ENCODE measurements around the gene FBXL20. TPM values are rescaled to one million over a fixed set of nuclear protein-coding genes. Genes with fewer than 3 reads are reported as not detected.

The FBXL20 gene
- total RNA-seq, 1 donor from 2014 or later, result 18.3 TPM

- Histone ChIP-seq H2AFZ (ENCODE audit: low read depth, low read length) (peak overlapping the region; percentile 33), H3K79me2 (ENCODE audit: insufficient read depth, low read length) (no peaks in the 10 kb centered on the region), H3K4me2 (ENCODE audit: low read length) (peak overlapping the region; percentile 65), H3K9me3 (ENCODE audit: insufficient read depth, low read depth, low read length) (no peaks in the 10 kb centered on the region), H3K36me3 (ENCODE audit: insufficient read depth, low read length) (no peaks in the 10 kb centered on the region), H3K9ac (ENCODE audit: low read length) (no peak overlapping the region), H3K4me3 (ENCODE audit: insufficient read depth, low read depth, low read length) (no peak overlapping the region), H3K4me1 (ENCODE audit: insufficient read depth, low read length) (peaks cover 15% of the 10 kb centered on the region), H3K27ac (ENCODE audit: low read depth, low read length) (no peak overlapping the region), H4K20me1 (ENCODE audit: insufficient read depth, low read length) (no peaks in the 10 kb centered on the region), H3K27me3 (ENCODE audit: insufficient read depth, low read length) (peaks cover 3% of the 10 kb centered on the region)
- DNase-seq (ENCODE audit: low read depth) (no peak), FAIRE-seq (no peak)
- no peak overlapping the region for H3K27ac Mint-ChIP-seq (ENCODE audit: unreplicated experiment)
- H3K9me3 Mint-ChIP-seq (ENCODE audit: unreplicated experiment), result no peaks in the 10 kb centered on the region
- no peak for TF ChIP-seq EZH2 (IDR thresholded peaks at IDR 0.05; ENCODE audit: insufficient read depth, low read length)
- TF ChIP-seq, protein P1, sequence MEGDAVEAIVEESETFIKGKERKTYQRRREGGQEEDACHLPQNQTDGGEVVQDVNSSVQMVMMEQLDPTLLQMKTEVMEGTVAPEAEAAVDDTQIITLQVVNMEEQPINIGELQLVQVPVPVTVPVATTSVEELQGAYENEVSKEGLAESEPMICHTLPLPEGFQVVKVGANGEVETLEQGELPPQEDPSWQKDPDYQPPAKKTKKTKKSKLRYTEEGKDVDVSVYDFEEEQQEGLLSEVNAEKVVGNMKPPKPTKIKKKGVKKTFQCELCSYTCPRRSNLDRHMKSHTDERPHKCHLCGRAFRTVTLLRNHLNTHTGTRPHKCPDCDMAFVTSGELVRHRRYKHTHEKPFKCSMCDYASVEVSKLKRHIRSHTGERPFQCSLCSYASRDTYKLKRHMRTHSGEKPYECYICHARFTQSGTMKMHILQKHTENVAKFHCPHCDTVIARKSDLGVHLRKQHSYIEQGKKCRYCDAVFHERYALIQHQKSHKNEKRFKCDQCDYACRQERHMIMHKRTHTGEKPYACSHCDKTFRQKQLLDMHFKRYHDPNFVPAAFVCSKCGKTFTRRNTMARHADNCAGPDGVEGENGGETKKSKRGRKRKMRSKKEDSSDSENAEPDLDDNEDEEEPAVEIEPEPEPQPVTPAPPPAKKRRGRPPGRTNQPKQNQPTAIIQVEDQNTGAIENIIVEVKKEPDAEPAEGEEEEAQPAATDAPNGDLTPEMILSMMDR (IDR thresholded peaks at IDR 0.05; ENCODE audit: insufficient read depth, low read depth, low read length), result no peak
- peaks cover 17% of the 10 kb centered on the region for H3K27me3 Mint-ChIP-seq (ENCODE audit: low read depth, unreplicated experiment)
- H3K4me3 Mint-ChIP-seq (ENCODE audit: unreplicated experiment), result no peak overlapping the region
- peaks cover 11% of the 10 kb centered on the region for H3K4me1 Mint-ChIP-seq (ENCODE audit: low read depth, unreplicated experiment)
- H3K36me3 Mint-ChIP-seq (ENCODE audit: low read depth, unreplicated experiment), result no peaks in the 10 kb centered on the region
Measured at GRCh38 chr17:39231091-39231561, 170.3 kb downstream of the FBXL20 start.

- Mint-ChIP-seq H3K9me3 (ENCODE audit: unreplicated experiment) (no peaks in the 10 kb centered on the region), H3K36me3 (ENCODE audit: low read depth, unreplicated experiment) (no peaks in the 10 kb centered on the region), H3K27ac (ENCODE audit: unreplicated experiment) (no peak overlapping the region), H3K4me1 (ENCODE audit: low read depth, unreplicated experiment) (peaks cover 14% of the 10 kb centered on the region), H3K4me3 (ENCODE audit: unreplicated experiment) (no peak overlapping the region), H3K27me3 (ENCODE audit: low read depth, unreplicated experiment) (peaks cover 17% of the 10 kb centered on the region)
- TF ChIP-seq EZH2 (IDR thresholded peaks at IDR 0.05; ENCODE audit: insufficient read depth, low read length), result no peak
- TF ChIP-seq, protein P1 (IDR thresholded peaks at IDR 0.05; ENCODE audit: insufficient read depth, low read depth, low read length), result no peak
- Histone ChIP-seq H3K4me2 (ENCODE audit: low read length) (no peak overlapping the region), H2AFZ (ENCODE audit: low read depth, low read length) (no peak overlapping the region), H3K4me1 (ENCODE audit: insufficient read depth, low read length) (peaks cover 16% of the 10 kb centered on the region), H3K9me3 (ENCODE audit: insufficient read depth, low read depth, low read length) (no peaks in the 10 kb centered on the region), H3K79me2 (ENCODE audit: insufficient read depth, low read length) (no peaks in the 10 kb centered on the region), H3K27me3 (ENCODE audit: insufficient read depth, low read length) (peaks cover 8% of the 10 kb centered on the region), H4K20me1 (ENCODE audit: insufficient read depth, low read length) (no peaks in the 10 kb centered on the region), H3K36me3 (ENCODE audit: insufficient read depth, low read length) (no peaks in the 10 kb centered on the region), H3K27ac (ENCODE audit: low read depth, low read length) (no peak overlapping the region), H3K4me3 (ENCODE audit: insufficient read depth, low read depth, low read length) (no peak overlapping the region), H3K9ac (ENCODE audit: low read length) (no peak overlapping the region)
- DNase-seq (ENCODE audit: low read depth) (no peak), FAIRE-seq (no peak)
Measured at GRCh38 chr17:39230361-39230760, 171.1 kb downstream of the FBXL20 start.

- no peaks in the 10 kb centered on the region for H3K9me3 ChIP-seq (ENCODE audit: insufficient read depth, low read depth, low read length)
- peak; percentile 49 for DNase-seq (ENCODE audit: low read depth)
- peaks cover 18% of the 10 kb centered on the region for H3K4me1 ChIP-seq (ENCODE audit: insufficient read depth, low read length)
- no peak overlapping the region for H3K27ac ChIP-seq (ENCODE audit: low read depth, low read length)
- no peaks in the 10 kb centered on the region for H3K79me2 ChIP-seq (ENCODE audit: insufficient read depth, low read length)
- no peaks in the 10 kb centered on the region for H3K36me3 ChIP-seq (ENCODE audit: insufficient read depth, low read length)
- peak overlapping the region; percentile 34 for H3K4me2 ChIP-seq (ENCODE audit: low read length)
- peak overlapping the region; percentile 71 for H2AFZ ChIP-seq (ENCODE audit: low read depth, low read length)
- no peak overlapping the region for H3K4me3 ChIP-seq (ENCODE audit: insufficient read depth, low read depth, low read length)
- Mint-ChIP-seq H3K36me3 (ENCODE audit: low read depth, unreplicated experiment) (no peaks in the 10 kb centered on the region), H3K27ac (ENCODE audit: unreplicated experiment) (peak overlapping the region; percentile 70), H3K4me1 (ENCODE audit: low read depth, unreplicated experiment) (peaks cover 14% of the 10 kb centered on the region), H3K27me3 (ENCODE audit: low read depth, unreplicated experiment) (peaks cover 16% of the 10 kb centered on the region), H3K4me3 (ENCODE audit: unreplicated experiment) (peak overlapping the region; percentile 40), H3K9me3 (ENCODE audit: unreplicated experiment) (no peaks in the 10 kb centered on the region)
- no peaks in the 10 kb centered on the region for H4K20me1 ChIP-seq (ENCODE audit: insufficient read depth, low read length)
- peaks cover 14% of the 10 kb centered on the region for H3K27me3 ChIP-seq (ENCODE audit: insufficient read depth, low read length)
- no peak overlapping the region for H3K9ac ChIP-seq (ENCODE audit: low read length)
- no peak for TF ChIP-seq EZH2 (IDR thresholded peaks at IDR 0.05; ENCODE audit: insufficient read depth, low read length)
- TF ChIP-seq, protein P1 (IDR thresholded peaks at IDR 0.05; ENCODE audit: insufficient read depth, low read depth, low read length), result no peak
- FAIRE-seq, result no peak
Measured at GRCh38 chr17:39229274-39229913, 172.0 kb downstream of the FBXL20 start.

All from astrocyte (in vitro differentiated cells and primary cell).